K562 (cell line): ENCODE data around the gene CST1. TPM values are rescaled to one million over a fixed set of nuclear protein-coding genes. Genes with fewer than 3 reads are reported as not detected.

ENCODE experiments used
- ATAC-seq: fragments of 200-7000 bp; cut with Tn5 transposase; 3 replicates; pipeline ENCODE4 v1.9.1; 2020; ENCODE audit warnings: moderate library complexity
- BruUV-seq: library from RNA; stranded (reverse); fragments of 400-500 nt; replicated peaks from 2 replicates; lab custom pipeline; 2021; lab: Mats Ljungman, UMichigan
- CTCF ChIA-PET: fragments of 300-600 bp; formaldehyde crosslinking; extraction: SDS; loops from one replicate; lab custom pipeline; 2021; ENCODE audit warnings: low intra/inter-chr PET ratio; lab: Yijun Ruan, JAX
- POLR2A ChIA-PET: fragments of 300-600, 350-650 bp; sonication (Branson Sonifier 250); formaldehyde crosslinking; extraction: SDS; loops from one replicate; lab custom pipeline; 2021; ENCODE audit warnings: antibody characterized with exemption, inconsistent platforms; lab: Yijun Ruan, JAX
- DNase-seq, 4 experiments: peaks; one replicate each; pipeline versions ENCODE4 v3.0.0 to v3.0.0-alpha.2; 2011 to 2018; ENCODE audit warnings: low spot score in 3 of 4, mixed read lengths in 3 of 4; ENCODE audit errors: extremely low read depth in 1 of 4
- FAIRE-seq: peaks from 2 replicates; lab custom pipeline; 2011; peaks lifted over from hg19 to GRCh38; lab: Jason Lieb, UNC
- H2AFZ ChIP-seq: 2 replicates; pipeline ENCODE4 v1.6.0; 2011; ENCODE audit warnings: low read depth, low read length, control low read depth, inconsistent platforms
- H3K27ac ChIP-seq: fragments of 200-600 bp; 3 replicates; pipeline ENCODE4 v1.8.0; 2011; ENCODE audit warnings: low read depth, mild to moderate bottlenecking, control low read depth, inconsistent platforms, low read length, moderate library complexity, mixed read lengths; ENCODE audit errors: extremely low read depth
- H3K27me3 ChIP-seq, 2 experiments: fragments of 300-600 bp in 1 of 2; 2 replicates in 1 of 2; 3 replicates in 1 of 2; pipeline versions ENCODE4 v1.6.0 to v1.8.0; 2011; ENCODE audit warnings: inconsistent platforms in 2 of 2, low read length in 2 of 2, mild to moderate bottlenecking in 1 of 2, mixed read lengths in 1 of 2, moderate library complexity in 1 of 2; ENCODE audit not compliant: control insufficient read depth in 2 of 2, insufficient read depth in 2 of 2
- H3K36me3 ChIP-seq: fragments of 300-600 bp; 3 replicates; pipeline ENCODE4 v1.8.0; 2011; ENCODE audit warnings: mild to moderate bottlenecking, low read length, inconsistent platforms; ENCODE audit not compliant: control insufficient read depth, insufficient read depth
- H3K4me1 ChIP-seq, 2 experiments: fragments of 200-600 bp in 1 of 2; replicated peaks in 1 of 2; 2 replicates in 1 of 2; 3 replicates in 1 of 2; pipeline versions ENCODE4 v1.5.1 to v1.8.0; 2011; ENCODE audit warnings: inconsistent platforms in 2 of 2, low read length in 2 of 2, mild to moderate bottlenecking in 1 of 2, mixed read lengths in 1 of 2, moderate library complexity in 1 of 2; ENCODE audit not compliant: control insufficient read depth in 2 of 2, insufficient read depth in 2 of 2
- H3K4me2 ChIP-seq: 2 replicates; pipeline ENCODE4 v1.6.1; 2011; ENCODE audit warnings: low read length, control low read depth, inconsistent platforms, mixed read lengths; ENCODE audit not compliant: insufficient read depth
- H3K4me3 ChIP-seq: fragments of 200-600 bp; sonication (generic), shearing (Covaris generic); 2 replicates; pipeline ENCODE4 v1.5.1; 2016; ENCODE audit warnings: control low read depth, inconsistent platforms
- H3K79me2 ChIP-seq: fragments of 200-600 bp; 3 replicates; pipeline ENCODE4 v1.8.0; 2011; ENCODE audit warnings: low read length, inconsistent platforms; ENCODE audit not compliant: control insufficient read depth, insufficient read depth
- H3K9ac ChIP-seq, 2 experiments: 2 replicates each; pipeline versions ENCODE4 v1.6.0 to v1.6.1; 2011; ENCODE audit warnings: low read depth in 2 of 2, low read length in 2 of 2, control low read depth in 1 of 2, inconsistent platforms in 1 of 2, mild to moderate bottlenecking in 1 of 2, mixed read lengths in 1 of 2; ENCODE audit not compliant: insufficient read depth in 1 of 2
- H3K9me1 ChIP-seq: one replicate; pipeline ENCODE4 v1.6.0; 2011; ENCODE audit warnings: inconsistent platforms, mild to moderate bottlenecking, low read length, moderate library complexity; ENCODE audit not compliant: control insufficient read depth, insufficient read depth
- H3K9me3 ChIP-seq: replicated peaks from 2 replicates; pipeline ENCODE4 v1.5.1; 2011; ENCODE audit warnings: low read depth, low read length, inconsistent platforms; ENCODE audit not compliant: control insufficient read depth, insufficient read depth
- H4K20me1 ChIP-seq: replicated peaks from 2 replicates; pipeline ENCODE4 v1.6.1; 2011; ENCODE audit warnings: low read length, inconsistent platforms, mixed read lengths; ENCODE audit not compliant: control insufficient read depth, insufficient read depth
- ATF3 ChIP-seq, 2 experiments: fragments of 450-650 bp in 1 of 2; sonication (generic) in 1 of 2; formaldehyde crosslinking in 1 of 2; IDR thresholded peaks in 1 of 2; conservative IDR thresholded peaks in 1 of 2; 2 replicates each; pipeline versions ENCODE4 v1.6.1 to v1.8.1; 2016 to 2023; ENCODE audit warnings: mild to moderate bottlenecking in 2 of 2, moderate library complexity in 2 of 2, inconsistent platforms in 1 of 2, missing genetic modification reagents in 1 of 2
- EP300 ChIP-seq: IDR thresholded peaks from 2 replicates; pipeline ENCODE4 v1.6.1; 2012; ENCODE audit warnings: low read length, improper control_type of control experiment
- HNRNPH1 ChIP-seq: fragments of 200-400 bp; formaldehyde crosslinking; optimal IDR thresholded peaks from 2 replicates; pipeline ENCODE3; 2017; ENCODE audit warnings: low read depth, mild to moderate bottlenecking, low read length, moderate library complexity
- HSF4 ChIP-seq: fragments of 250-450 bp; sonication (Bioruptor Pico); IDR thresholded peaks from 2 replicates; pipeline ENCODE4 v2.1.2; 2022; ENCODE audit warnings: mild to moderate bottlenecking, moderate library complexity, borderline replicate concordance
- NCOA2 ChIP-seq, 2 experiments: fragments of 450-650 bp; IDR thresholded peaks; 2 replicates each; pipeline ENCODE4 v1.6.1; 2018; ENCODE audit warnings: mild to moderate bottlenecking in 2 of 2, moderate library complexity in 1 of 2; ENCODE audit not compliant: partially characterized antibody in 2 of 2
- PRDM10 ChIP-seq: fragments of 450-650 bp; IDR thresholded peaks from 2 replicates; pipeline ENCODE4 v1.6.1; 2018; ENCODE audit not compliant: partially characterized antibody
- RNF2 ChIP-seq: sonication (generic); IDR thresholded peaks from 2 replicates; pipeline ENCODE4 v1.6.1; 2016
- ZC3H4 ChIP-seq: sonication (generic); formaldehyde crosslinking; IDR thresholded peaks from 2 replicates; pipeline ENCODE4 v1.9.0; 2021; ENCODE audit warnings: missing genetic modification reagents, borderline replicate concordance
- ZKSCAN1 ChIP-seq: fragments of 150-350 bp; IDR thresholded peaks from 2 replicates; pipeline ENCODE4 v1.6.1; 2016; ENCODE audit warnings: low read depth, low read length
- ZNF717 ChIP-seq: fragments of 250-450 bp; sonication (Bioruptor Pico); IDR thresholded peaks from 2 replicates; pipeline ENCODE4 v1.5.0; 2021
- WGBS: fragments of 100-300 bp; shearing (Covaris generic); methylation state at CpG from one replicate; pipeline ENCODE4 v1.1.6; 2016; ENCODE audit warnings: low coverage, mixed read lengths; ENCODE audit not compliant: insufficient coverage; ENCODE audit errors: missing lambda C conversion rate; 5-methylcytosine and 5-hydroxymethylcytosine counted together
- in situ Hi-C: fragments of 300-500 bp; cut with MboI; formaldehyde crosslinking; loops from 4 replicates; pipeline ENCODE4 v1.15.0; 2018; ENCODE audit warnings: inconsistent platforms, mixed read lengths
- intact Hi-C: fragments of 100-400 bp; cut with micrococcal nuclease; formaldehyde crosslinking; loops from 2 replicates; pipeline ENCODE4 v1.14.2; 2022
- polyA plus RNA-seq, 8 experiments: library from polyadenylated mRNA; depleted of rRNA in 4 of 8; stranded (reverse) in 5 of 8; unstranded in 3 of 8; fragments of >200 nt; fragmentation: Nextera tagmentation in 2 of 8; fragmentation: Illumina TruSeq in 1 of 8; extraction: Ambion mirVana in 2 of 8; extraction: Trizol in 1 of 8; gene quantifications; 2 replicates each; pipeline versions ENCODE4 v1.2.1 to v1.2.3, GENCODE V29; 2011 to 2014; ENCODE audit warnings: inconsistent platforms in 1 of 8, missing spikeins in 1 of 8
- total RNA-seq, 7 experiments: library from RNA; depleted of rRNA in 6 of 7; stranded (reverse); fragments of >200 nt in 6 of 7; fragmentation: Illumina TruSeq in 2 of 7; extraction: Trizol in 2 of 7; gene quantifications; 2 replicates each; pipeline versions ENCODE4 v1.2.1 to v1.2.3, GENCODE V29; 2011 to 2021; ENCODE audit warnings: low replicate concordance in 1 of 7

Gene CST1
- total and polyA plus RNA-seq, 9 of the 15 experiments (the other 6 are each of a cell fraction or from before 2014, with no cell fraction given): not detected

GRCh38 chr20:23754731-23755130 is 4.0 kb upstream of the CST1 start:
- Histone ChIP-seq H3K79me2 (no peaks in the 10 kb centered on the region), H4K20me1 (no peaks in the 10 kb centered on the region), H3K4me1 (no peaks in the 10 kb centered on the region), H3K27ac (no peak overlapping the region), H2AFZ (no peak overlapping the region), H3K27me3 (no peaks in the 10 kb centered on the region), H3K4me2 (no peak overlapping the region), H3K4me3 (no peak overlapping the region), H3K36me3 (no peaks in the 10 kb centered on the region), H3K9me1 (no peaks in the 10 kb centered on the region), H3K9me3 (no peaks in the 10 kb centered on the region), H3K9ac (no peak overlapping the region)
- no peak for FAIRE-seq
- no peak for DNase-seq
- ATAC-seq: no peak
- intact Hi-C loops (no loop called here), in situ Hi-C loops (no loop called here)
- TF ChIP-seq ATF3 (IDR thresholded peaks at IDR 0.05) (no peak), ATF3 (CRISPR knock-in tag; conservative IDR thresholded peaks at IDR 0.05) (no peak), RNF2 (no peak)
- BruUV-seq: no TSS peak
- WGBS: 0% methylated on average over 1 of the region's 4 CpGs
- CTCF ChIA-PET: no interaction called here
- POLR2A ChIA-PET: no interaction called here

- DNase-seq: no peak
- WGBS: 0% methylated on average over 2 of the region's 2 CpGs
- in situ Hi-C loops: no loop called here
- Histone ChIP-seq H3K4me3 (no peak overlapping the region), H2AFZ (no peak overlapping the region), H3K4me2 (no peak overlapping the region), H3K9me3 (no peaks in the 10 kb centered on the region), H3K27ac (no peak overlapping the region), H3K9me1 (no peaks in the 10 kb centered on the region), H3K36me3 (no peaks in the 10 kb centered on the region), H4K20me1 (no peaks in the 10 kb centered on the region), H3K27me3 (no peaks in the 10 kb centered on the region), H3K4me1 (no peaks in the 10 kb centered on the region), H3K9ac (no peak overlapping the region), H3K79me2 (no peaks in the 10 kb centered on the region)
- no peak for FAIRE-seq
- no TSS peak for BruUV-seq
- intact Hi-C loops: no loop called here
- ChIA-PET CTCF (no interaction called here), POLR2A (no interaction called here)
- no peak for ATAC-seq
- no peak for TF ChIP-seq HNRNPH1
- TF ChIP-seq NCOA2 (IDR thresholded peaks at IDR 0.05; ENCODE audit: partially characterized antibody in 2 of 2): no peak
- TF ChIP-seq ZKSCAN1: no peak
- TF ChIP-seq PRDM10: no peak
- TF ChIP-seq ZC3H4 (CRISPR knock-in tag): no peak
- no peak for TF ChIP-seq EP300
- TF ChIP-seq HSF4: no peak
- no peak for TF ChIP-seq ZNF717 (CRISPR knock-in tag)
These were observed 2.9 kb upstream of the CST1 start for GRCh38 chr20:23753589-23753988.
